K562 (cell line): Measurements from ENCODE around the gene TNRC6B. TPM values are rescaled to one million over a fixed set of nuclear protein-coding genes. Genes with fewer than 3 reads are reported as not detected.

Experiments used
- ATAC-seq: fragments of 200-7000 bp; cut with Tn5 transposase; 3 replicates; pipeline ENCODE4 v1.9.1; 2020; ENCODE audit warnings: moderate library complexity
- BruUV-seq: library from RNA; stranded (reverse); fragments of 400-500 nt; replicated peaks from 2 replicates; lab custom pipeline; 2021; lab: Mats Ljungman, UMichigan
- CTCF ChIA-PET: fragments of 300-600 bp; formaldehyde crosslinking; extraction: SDS; loops from one replicate; lab custom pipeline; 2021; ENCODE audit warnings: low intra/inter-chr PET ratio; lab: Yijun Ruan, JAX
- POLR2A ChIA-PET: fragments of 300-600, 350-650 bp; sonication (Branson Sonifier 250); formaldehyde crosslinking; extraction: SDS; loops from one replicate; lab custom pipeline; 2021; ENCODE audit warnings: antibody characterized with exemption, inconsistent platforms; lab: Yijun Ruan, JAX
- DNase-seq, 4 experiments: peaks; one replicate each; pipeline versions ENCODE4 v3.0.0 to v3.0.0-alpha.2; 2011 to 2018; ENCODE audit warnings: low spot score in 3 of 4, mixed read lengths in 3 of 4; ENCODE audit errors: extremely low read depth in 1 of 4
- FAIRE-seq: peaks from 2 replicates; lab custom pipeline; 2011; peaks lifted over from hg19 to GRCh38; lab: Jason Lieb, UNC
- H2AFZ ChIP-seq: 2 replicates; pipeline ENCODE4 v1.6.0; 2011; ENCODE audit warnings: low read depth, low read length, control low read depth, inconsistent platforms
- H3K27ac ChIP-seq: fragments of 200-600 bp; 3 replicates; pipeline ENCODE4 v1.8.0; 2011; ENCODE audit warnings: low read depth, mild to moderate bottlenecking, control low read depth, inconsistent platforms, low read length, moderate library complexity, mixed read lengths; ENCODE audit errors: extremely low read depth
- H3K27me3 ChIP-seq, 2 experiments: fragments of 300-600 bp in 1 of 2; 2 replicates in 1 of 2; 3 replicates in 1 of 2; pipeline versions ENCODE4 v1.6.0 to v1.8.0; 2011; ENCODE audit warnings: inconsistent platforms in 2 of 2, low read length in 2 of 2, mild to moderate bottlenecking in 1 of 2, mixed read lengths in 1 of 2, moderate library complexity in 1 of 2; ENCODE audit not compliant: control insufficient read depth in 2 of 2, insufficient read depth in 2 of 2
- H3K36me3 ChIP-seq: fragments of 300-600 bp; 3 replicates; pipeline ENCODE4 v1.8.0; 2011; ENCODE audit warnings: mild to moderate bottlenecking, low read length, inconsistent platforms; ENCODE audit not compliant: control insufficient read depth, insufficient read depth
- H3K4me1 ChIP-seq, 2 experiments: fragments of 200-600 bp in 1 of 2; replicated peaks in 1 of 2; 2 replicates in 1 of 2; 3 replicates in 1 of 2; pipeline versions ENCODE4 v1.5.1 to v1.8.0; 2011; ENCODE audit warnings: inconsistent platforms in 2 of 2, low read length in 2 of 2, mild to moderate bottlenecking in 1 of 2, mixed read lengths in 1 of 2, moderate library complexity in 1 of 2; ENCODE audit not compliant: control insufficient read depth in 2 of 2, insufficient read depth in 2 of 2
- H3K4me2 ChIP-seq: 2 replicates; pipeline ENCODE4 v1.6.1; 2011; ENCODE audit warnings: low read length, control low read depth, inconsistent platforms, mixed read lengths; ENCODE audit not compliant: insufficient read depth
- H3K4me3 ChIP-seq: fragments of 200-600 bp; sonication (generic), shearing (Covaris generic); 2 replicates; pipeline ENCODE4 v1.5.1; 2016; ENCODE audit warnings: control low read depth, inconsistent platforms
- H3K79me2 ChIP-seq: fragments of 200-600 bp; 3 replicates; pipeline ENCODE4 v1.8.0; 2011; ENCODE audit warnings: low read length, inconsistent platforms; ENCODE audit not compliant: control insufficient read depth, insufficient read depth
- H3K9ac ChIP-seq, 2 experiments: 2 replicates each; pipeline versions ENCODE4 v1.6.0 to v1.6.1; 2011; ENCODE audit warnings: low read depth in 2 of 2, low read length in 2 of 2, control low read depth in 1 of 2, inconsistent platforms in 1 of 2, mild to moderate bottlenecking in 1 of 2, mixed read lengths in 1 of 2; ENCODE audit not compliant: insufficient read depth in 1 of 2
- H3K9me1 ChIP-seq: one replicate; pipeline ENCODE4 v1.6.0; 2011; ENCODE audit warnings: inconsistent platforms, mild to moderate bottlenecking, low read length, moderate library complexity; ENCODE audit not compliant: control insufficient read depth, insufficient read depth
- H3K9me3 ChIP-seq: replicated peaks from 2 replicates; pipeline ENCODE4 v1.5.1; 2011; ENCODE audit warnings: low read depth, low read length, inconsistent platforms; ENCODE audit not compliant: control insufficient read depth, insufficient read depth
- H4K20me1 ChIP-seq: replicated peaks from 2 replicates; pipeline ENCODE4 v1.6.1; 2011; ENCODE audit warnings: low read length, inconsistent platforms, mixed read lengths; ENCODE audit not compliant: control insufficient read depth, insufficient read depth
- ATF7 ChIP-seq: fragments of 450-650 bp; IDR thresholded peaks from 2 replicates; pipeline ENCODE4 v1.7.1; 2014; ENCODE audit warnings: mild to moderate bottlenecking, moderate library complexity
- BDP1 ChIP-seq: IDR thresholded peaks from 3 replicates; pipeline ENCODE4 v1.6.1; 2011; ENCODE audit not compliant: insufficient read length, insufficient read depth
- SRSF9 ChIP-seq: fragments of 200-400 bp; formaldehyde crosslinking; IDR thresholded peaks from 2 replicates; pipeline ENCODE4 v1.6.1; 2017; ENCODE audit warnings: low read depth, low read length, borderline replicate concordance
- in situ Hi-C: fragments of 300-500 bp; cut with MboI; formaldehyde crosslinking; loops from 4 replicates; pipeline ENCODE4 v1.15.0; 2018; ENCODE audit warnings: inconsistent platforms, mixed read lengths
- intact Hi-C: fragments of 100-400 bp; cut with micrococcal nuclease; formaldehyde crosslinking; loops from 2 replicates; pipeline ENCODE4 v1.14.2; 2022
- polyA plus RNA-seq, 8 experiments: library from polyadenylated mRNA; depleted of rRNA in 4 of 8; stranded (reverse) in 5 of 8; unstranded in 3 of 8; fragments of >200 nt; fragmentation: Nextera tagmentation in 2 of 8; fragmentation: Illumina TruSeq in 1 of 8; extraction: Ambion mirVana in 2 of 8; extraction: Trizol in 1 of 8; gene quantifications; 2 replicates each; pipeline versions ENCODE4 v1.2.1 to v1.2.3, GENCODE V29; 2011 to 2014; ENCODE audit warnings: inconsistent platforms in 1 of 8, missing spikeins in 1 of 8
- total RNA-seq, 7 experiments: library from RNA; depleted of rRNA in 6 of 7; stranded (reverse); fragments of >200 nt in 6 of 7; fragmentation: Illumina TruSeq in 2 of 7; extraction: Trizol in 2 of 7; gene quantifications; 2 replicates each; pipeline versions ENCODE4 v1.2.1 to v1.2.3, GENCODE V29; 2011 to 2021; ENCODE audit warnings: low replicate concordance in 1 of 7
- TF ChIP-seq, protein P1 (sequence below): fragments of 200-800 bp; sonication (Bioruptor generic); IDR thresholded peaks from 2 replicates; pipeline ENCODE4 v1.6.1; 2017; ENCODE audit warnings: missing genetic modification characterization, missing compliant biosample characterization
- TF ChIP-seq, protein P2 (sequence below): fragments of 250-450 bp; sonication (Bioruptor Pico); IDR thresholded peaks from 2 replicates; pipeline ENCODE4 v1.5.0; 2021; ENCODE audit warnings: mild to moderate bottlenecking, borderline replicate concordance

TNRC6B gene
- total and polyA plus RNA-seq, 9 of the 15 experiments (the other 6 are each of a cell fraction or from before 2014, with no cell fraction given): 0.96 to 18.8 (median 10.8) TPM

GRCh38 chr22:40300316-40300715, 122.6 kb downstream of the TNRC6B start:
- H3K36me3 ChIP-seq: peaks cover 32% of the 10 kb centered on the region; the same call in 2 of the 3 replicates
- H3K9ac ChIP-seq: no peak overlapping the region
- POLR2A ChIA-PET: interaction anchor here (1.1 kb wide), 1 partner anchor 8 kb away, joined by 4 read pairs; no protein-coding TSS in a partner anchor
- TF ChIP-seq, protein P1, sequence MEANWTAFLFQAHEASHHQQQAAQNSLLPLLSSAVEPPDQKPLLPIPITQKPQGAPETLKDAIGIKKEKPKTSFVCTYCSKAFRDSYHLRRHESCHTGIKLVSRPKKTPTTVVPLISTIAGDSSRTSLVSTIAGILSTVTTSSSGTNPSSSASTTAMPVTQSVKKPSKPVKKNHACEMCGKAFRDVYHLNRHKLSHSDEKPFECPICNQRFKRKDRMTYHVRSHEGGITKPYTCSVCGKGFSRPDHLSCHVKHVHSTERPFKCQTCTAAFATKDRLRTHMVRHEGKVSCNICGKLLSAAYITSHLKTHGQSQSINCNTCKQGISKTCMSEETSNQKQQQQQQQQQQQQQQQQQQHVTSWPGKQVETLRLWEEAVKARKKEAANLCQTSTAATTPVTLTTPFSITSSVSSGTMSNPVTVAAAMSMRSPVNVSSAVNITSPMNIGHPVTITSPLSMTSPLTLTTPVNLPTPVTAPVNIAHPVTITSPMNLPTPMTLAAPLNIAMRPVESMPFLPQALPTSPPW (CRISPR knock-in tag): no peak
- TF ChIP-seq ATF7: no peak
- TF ChIP-seq SRSF9: no peak
- TF ChIP-seq, protein P2, sequence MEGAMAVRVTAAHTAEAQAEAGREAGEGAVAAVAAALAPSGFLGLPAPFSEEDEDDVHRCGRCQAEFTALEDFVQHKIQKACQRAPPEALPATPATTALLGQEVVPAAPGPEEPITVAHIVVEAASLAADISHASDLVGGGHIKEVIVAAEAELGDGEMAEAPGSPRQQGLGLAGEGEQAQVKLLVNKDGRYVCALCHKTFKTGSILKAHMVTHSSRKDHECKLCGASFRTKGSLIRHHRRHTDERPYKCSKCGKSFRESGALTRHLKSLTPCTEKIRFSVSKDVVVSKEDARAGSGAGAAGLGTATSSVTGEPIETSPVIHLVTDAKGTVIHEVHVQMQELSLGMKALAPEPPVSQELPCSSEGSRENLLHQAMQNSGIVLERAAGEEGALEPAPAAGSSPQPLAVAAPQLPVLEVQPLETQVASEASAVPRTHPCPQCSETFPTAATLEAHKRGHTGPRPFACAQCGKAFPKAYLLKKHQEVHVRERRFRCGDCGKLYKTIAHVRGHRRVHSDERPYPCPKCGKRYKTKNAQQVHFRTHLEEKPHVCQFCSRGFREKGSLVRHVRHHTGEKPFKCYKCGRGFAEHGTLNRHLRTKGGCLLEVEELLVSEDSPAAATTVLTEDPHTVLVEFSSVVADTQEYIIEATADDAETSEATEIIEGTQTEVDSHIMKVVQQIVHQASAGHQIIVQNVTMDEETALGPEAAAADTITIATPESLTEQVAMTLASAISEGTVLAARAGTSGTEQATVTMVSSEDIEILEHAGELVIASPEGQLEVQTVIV (CRISPR knock-in tag): no peak
- TF ChIP-seq BDP1: no peak
- no peaks in the 10 kb centered on the region for H3K9me3 ChIP-seq
- no peak overlapping the region for H3K4me3 ChIP-seq
- no peak for DNase-seq
- no peaks in the 10 kb centered on the region for H4K20me1 ChIP-seq
- no peaks in the 10 kb centered on the region for H3K4me1 ChIP-seq
- H3K4me2 ChIP-seq: no peak overlapping the region
- BruUV-seq: no TSS peak
- CTCF ChIA-PET: no interaction called here
- H2AFZ ChIP-seq: no peak overlapping the region
- in situ Hi-C loops: no loop called here
- no peak for FAIRE-seq
- H3K9me1 ChIP-seq: no peaks in the 10 kb centered on the region
- no peaks in the 10 kb centered on the region for H3K79me2 ChIP-seq
- H3K27ac ChIP-seq: no peak overlapping the region
- no peaks in the 10 kb centered on the region for H3K27me3 ChIP-seq
- intact Hi-C loops: no loop called here
- no peak for ATAC-seq
